ENCODE results near the gene EML4.

DNA sequence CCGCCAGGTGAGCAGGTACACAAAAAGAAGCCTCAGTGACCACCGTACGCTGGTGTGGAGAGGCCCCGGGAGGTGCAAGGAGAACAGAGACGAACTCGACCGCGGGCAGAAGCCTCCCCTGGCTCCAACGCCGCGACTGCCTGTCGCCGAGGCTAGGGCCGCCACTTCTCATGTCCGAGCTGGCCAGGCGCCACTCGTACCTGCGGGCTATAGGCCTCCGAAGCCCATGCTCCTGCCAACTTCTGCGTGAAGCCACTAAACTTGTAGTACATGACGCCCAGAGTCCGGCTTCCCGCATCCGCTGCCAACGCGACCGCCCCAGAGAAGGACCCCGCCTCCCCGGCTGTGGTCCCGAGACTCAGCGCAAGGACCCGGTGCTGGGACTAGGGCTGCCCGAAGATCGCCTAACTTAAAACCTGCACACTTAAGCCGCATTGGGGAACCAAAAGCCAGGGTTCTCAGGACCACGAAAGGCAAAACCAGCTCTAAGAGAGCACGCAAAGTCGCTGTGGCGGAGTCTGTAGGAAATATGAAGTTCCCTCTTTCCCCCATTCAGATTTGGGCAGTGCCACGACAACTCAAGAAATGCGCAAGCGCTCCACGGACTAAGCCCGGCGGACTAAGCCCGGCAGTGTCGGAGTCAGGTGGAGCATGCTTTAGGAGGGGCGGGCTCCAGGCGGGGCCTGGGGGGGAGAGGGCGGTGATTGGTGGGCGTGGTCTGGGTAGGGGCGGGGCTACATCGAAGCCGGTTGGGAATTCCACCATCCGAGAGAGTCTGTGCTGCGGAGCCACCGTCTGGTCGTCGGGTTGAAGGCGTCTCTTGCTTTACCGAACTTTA lies 192.0 kb downstream of the EML4 start, which contains the start of gene COX7A2L:
- peak; percentile 87 for TF ChIP-seq POLR2A (IDR thresholded peaks at IDR 0.05; ENCODE audit: low read length)
- TF ChIP-seq GATA1 (IDR thresholded peaks at IDR 0.05; ENCODE audit: low read depth, low read length) = no peak
